Amygdala (tissue), 56 donors: ENCODE results near the gene CTAGE1.

ENCODE experiments used
- DNase-seq, 56 donors: peaks; one replicate each; lab custom pipeline; 2025; lab: John Stamatoyannopoulos, UW

CTAGE1 gene

GRCh38 chr18:22436136-22436535, 18.4 kb upstream of the CTAGE1 start:
- DNase-seq, result no peak

- DNase-seq, result no peak
Observed at GRCh38 chr18:22434973-22435608, 17.4 kb upstream of the CTAGE1 start.

GRCh38 chr18:22433956-22434355, 16.2 kb upstream of the CTAGE1 start:
- DNase-seq, result no peak

DNA sequence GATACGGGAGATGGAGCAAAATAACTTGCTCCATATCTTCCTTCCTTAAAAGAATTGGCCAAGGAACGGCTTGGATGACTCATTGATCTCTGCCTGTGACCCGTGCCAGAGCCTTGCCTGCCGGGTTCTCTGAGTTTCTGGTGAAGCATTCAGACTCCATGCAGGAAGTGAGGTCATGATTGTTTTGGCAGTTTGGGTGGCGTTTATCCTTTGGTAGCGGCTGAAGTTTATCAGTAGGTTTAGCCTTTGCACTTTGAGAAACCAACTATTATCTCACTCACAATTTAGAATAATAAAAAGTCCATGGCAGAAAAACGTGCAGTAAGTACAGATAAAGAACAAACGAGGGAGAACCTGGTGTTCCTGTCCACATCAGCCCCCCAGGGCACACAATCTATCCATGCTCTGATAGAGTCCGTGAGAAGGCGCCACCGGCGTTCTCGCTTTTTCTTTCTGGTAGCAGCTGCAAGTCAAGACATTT, 15.0 kb upstream of the CTAGE1 start:
- DNase-seq, result no peak

GRCh38 chr18:22429564-22429963, 11.8 kb upstream of the CTAGE1 start:
- no peak for DNase-seq

DNA sequence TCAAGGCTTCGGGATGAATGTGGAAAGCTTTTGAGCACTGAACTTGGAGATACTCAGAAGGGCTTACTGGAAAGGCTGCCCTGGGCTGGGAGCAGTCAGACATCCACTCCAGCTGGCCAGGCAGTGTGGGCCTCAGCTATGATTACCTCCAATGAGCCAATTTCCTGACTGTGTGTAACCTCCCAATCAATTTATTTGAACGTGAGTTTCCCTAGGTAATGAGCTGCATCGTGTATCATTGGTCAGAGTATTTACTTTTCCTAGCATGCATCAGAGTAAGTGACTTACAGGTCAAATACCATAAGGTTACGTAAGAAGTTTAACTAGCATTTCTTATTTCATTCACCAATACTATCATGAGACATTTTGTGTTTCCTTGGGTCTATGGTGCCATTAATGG, 11.0 kb upstream of the CTAGE1 start:
- no peak for DNase-seq

DNA sequence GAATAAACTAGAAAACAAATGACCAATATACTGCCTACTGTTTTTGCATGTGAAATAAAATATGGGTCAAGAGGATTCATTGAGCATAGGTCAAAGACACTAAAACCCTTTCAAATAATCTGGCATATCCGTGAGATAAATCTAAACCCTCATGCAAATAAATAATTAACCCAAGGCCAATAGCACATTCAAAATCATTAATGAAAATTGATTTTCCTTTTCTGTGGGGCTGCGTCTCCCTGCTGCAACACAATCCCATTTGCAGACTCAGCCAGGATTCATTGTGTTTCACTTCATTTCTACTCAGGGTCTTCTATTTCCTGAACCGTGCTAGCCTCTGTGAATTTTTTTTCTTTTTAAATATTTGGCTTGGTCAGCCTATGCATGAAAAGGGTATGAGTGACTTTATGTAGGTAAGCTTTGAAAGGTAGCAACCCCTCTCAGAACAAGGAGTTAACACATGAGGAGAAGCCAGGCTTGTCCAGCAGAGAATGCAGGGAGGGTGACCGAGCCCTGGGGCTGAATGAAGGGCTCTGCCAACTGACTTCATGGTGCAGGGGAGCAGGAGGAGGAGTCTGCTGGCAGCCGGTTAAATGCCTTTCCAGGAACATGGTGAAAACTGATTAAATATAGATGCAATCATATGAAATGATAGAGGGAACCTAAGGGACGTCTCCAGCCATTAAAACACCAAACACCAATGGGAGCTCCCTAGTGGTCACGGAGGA, 10.3 kb upstream of the CTAGE1 start:
- DNase-seq, result no peak

GRCh38 chr18:22424565-22424963, 6.8 kb upstream of the CTAGE1 start:
- DNase-seq, result no peak

DNA sequence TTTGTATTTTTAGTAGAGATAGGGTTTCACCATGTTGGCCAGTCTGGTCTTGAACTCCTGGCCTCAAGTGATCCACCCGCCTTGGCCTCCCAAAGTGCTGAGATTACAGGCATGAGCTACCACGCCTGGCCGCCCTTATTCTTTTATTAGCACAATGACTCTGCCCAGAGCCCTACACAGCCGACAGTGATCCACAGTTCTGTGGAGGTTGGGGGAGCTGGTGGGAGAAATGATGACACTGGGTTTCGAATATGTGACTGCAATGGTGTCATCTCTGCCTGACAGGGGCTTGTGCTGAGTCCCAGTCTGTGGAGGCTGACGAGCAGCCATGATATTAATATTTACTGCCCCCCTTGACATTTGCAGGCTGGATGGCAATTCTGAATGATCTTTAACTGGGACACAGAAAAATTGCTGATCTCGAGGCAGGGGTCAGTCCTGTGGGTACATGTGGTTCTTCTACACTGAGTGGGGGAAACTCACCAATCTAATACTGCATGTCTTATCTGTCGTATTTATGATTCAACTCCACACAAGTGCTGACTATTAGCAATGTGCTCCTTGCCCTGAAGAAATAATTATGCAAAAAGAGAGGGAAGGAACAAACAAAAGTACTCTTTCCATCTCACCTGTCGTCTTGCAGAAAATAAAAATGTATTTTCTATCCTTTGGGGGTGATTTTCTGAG, 6.3 kb upstream of the CTAGE1 start:
- no peak for DNase-seq

DNA sequence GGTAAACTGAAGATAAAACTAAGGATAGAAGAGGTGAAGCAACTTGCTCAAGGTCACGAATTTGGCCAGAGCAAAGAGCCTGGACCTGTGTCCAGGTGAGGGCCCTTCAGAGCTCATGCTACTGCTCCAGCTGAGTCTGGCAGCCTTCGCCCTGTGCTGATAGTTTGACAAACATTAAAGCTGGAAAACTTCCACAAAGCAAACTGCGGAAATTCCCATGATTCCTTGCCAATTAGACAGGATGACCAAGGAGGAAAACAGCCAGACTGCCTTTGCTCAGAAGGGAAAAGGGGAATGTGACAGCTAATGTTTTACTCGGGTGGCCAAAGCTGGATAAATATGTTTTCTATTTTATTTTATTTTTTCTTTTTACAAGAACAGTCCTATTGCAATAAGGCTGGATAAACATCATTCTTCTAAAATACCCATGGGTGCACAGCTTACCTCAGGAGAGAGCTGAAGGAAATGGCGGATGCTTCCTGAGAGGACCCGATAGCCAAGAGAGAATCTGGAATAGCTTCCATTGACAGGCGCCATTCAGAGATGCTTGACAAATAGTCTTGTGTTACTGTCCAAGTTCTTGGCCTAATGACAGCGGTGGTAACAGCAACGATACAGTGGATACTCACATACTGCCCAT, 5.3 kb upstream of the CTAGE1 start:
- no peak for DNase-seq

DNA sequence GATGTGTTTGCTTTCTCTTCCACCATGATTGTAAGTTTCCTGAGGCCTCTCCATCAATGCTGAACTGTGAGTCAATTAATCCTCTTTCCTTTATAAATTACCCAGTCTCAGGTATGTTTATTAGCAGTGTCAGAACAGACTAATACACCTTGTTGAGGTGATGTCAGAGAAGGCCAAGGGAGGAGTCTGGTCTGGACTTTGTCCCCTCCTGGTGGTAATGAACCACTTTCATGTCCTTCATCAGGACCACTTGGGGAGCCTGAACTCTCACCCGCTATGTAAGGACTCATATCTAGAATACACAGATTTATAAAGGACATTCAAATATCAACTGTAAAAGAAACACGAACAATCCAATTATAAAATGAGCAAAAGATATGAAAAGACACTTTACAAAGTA, 2.9 kb upstream of the CTAGE1 start:
- no peak for DNase-seq

DNA sequence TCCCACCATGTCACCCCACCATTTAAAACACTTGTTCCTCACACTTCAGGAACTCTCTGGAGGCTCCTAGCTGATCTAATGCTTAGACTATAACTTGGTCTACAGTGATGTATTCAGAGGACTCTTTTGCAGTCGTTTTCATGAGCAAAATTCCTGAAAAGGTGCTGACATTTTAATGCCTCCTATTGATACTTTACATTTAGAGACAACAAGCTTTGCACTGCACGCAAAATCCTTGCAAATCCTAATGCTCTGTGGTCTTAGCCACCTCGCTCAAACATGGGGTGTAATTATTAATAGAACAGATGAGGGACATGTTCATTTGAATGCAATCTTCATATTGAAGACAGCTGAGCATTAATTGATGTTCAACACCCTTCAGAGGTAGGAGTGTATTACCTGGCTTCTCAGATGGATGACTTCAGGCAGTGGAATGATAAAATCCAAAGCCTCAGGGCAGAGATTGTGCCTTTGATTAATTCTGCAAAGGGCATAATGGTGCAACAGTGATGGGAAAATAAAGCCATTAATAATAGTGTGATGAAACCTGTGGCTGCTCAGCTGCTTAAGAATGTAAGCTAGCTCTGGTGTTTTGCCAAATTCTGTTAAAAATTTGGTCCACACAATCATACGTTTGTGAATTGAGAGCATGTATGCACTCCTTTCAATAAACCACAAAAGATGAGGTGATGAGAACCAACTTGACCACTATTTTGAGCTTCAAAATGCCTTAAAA, 5.4 kb downstream of the CTAGE1 start:
- no peak for DNase-seq

DNA sequence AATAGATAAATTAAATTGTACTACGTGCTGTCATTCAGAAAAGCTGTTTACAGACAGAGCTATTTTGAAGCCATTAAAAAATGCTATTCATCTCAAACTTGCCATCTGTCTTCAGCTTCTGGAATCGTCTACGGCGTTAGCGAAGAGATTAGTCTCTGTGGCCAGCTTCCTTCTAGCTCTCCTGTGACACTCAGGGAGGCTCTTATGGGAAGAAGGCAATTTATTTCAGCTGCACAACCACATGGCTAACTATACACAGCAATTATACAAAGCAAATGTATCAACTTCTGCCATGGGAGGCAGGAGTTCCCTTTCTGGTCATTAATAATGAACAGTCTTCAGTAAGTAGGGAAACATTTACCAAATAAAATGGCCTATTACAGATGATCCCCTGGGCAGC, 6.3 kb downstream of the CTAGE1 start:
- no peak for DNase-seq

DNA sequence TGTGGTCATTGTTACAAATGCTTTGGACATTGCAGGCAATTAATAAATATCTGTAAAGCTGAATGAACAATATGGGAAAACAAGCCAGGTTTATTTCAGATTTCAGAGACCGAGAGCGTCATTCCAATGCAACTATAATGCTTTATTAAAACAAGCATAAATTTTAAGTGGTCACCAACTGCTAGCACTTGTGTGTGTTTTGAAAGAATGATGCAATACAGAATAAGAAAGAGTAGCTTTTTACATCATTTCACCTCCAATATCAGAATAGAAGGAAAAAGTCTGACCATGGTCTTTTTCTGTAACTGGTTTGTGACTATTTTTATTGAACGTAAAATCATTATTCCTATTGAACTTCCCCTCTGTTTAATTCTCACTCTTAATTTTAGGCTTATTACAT, 7.6 kb downstream of the CTAGE1 start:
- DNase-seq, result no peak

DNA sequence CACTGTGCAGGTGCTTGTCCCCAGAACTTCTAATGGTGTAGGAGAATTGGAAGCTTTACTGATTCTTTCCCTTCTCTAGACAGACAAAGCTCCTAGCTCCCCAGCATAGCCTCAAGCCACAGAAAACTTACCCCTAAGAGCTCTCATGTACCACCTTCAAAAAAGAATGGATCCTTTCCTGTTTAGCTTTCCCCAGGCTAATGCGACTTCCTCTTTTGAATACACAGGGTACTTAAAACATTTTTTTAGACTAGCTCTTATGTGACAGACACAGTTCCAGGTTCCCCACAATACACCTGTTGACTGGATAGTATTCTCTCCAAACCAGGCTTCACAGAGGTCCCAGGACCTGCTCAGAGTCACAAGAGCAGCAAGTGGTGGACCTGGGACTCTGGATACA, 8.3 kb downstream of the CTAGE1 start:
- DNase-seq, result no peak

- DNase-seq, result no peak
Observed at GRCh38 chr18:22408059-22408458, 9.7 kb downstream of the CTAGE1 start.

- no peak for DNase-seq
Observed at GRCh38 chr18:22405142-22405541, 12.6 kb downstream of the CTAGE1 start.

GRCh38 chr18:22403950-22404349, 13.8 kb downstream of the CTAGE1 start:
- no peak for DNase-seq

- DNase-seq, result no peak
Observed at GRCh38 chr18:22399949-22400348, 17.8 kb downstream of the CTAGE1 start.

GRCh38 chr18:22398464-22398863, 19.3 kb downstream of the CTAGE1 start:
- no peak for DNase-seq

DNA sequence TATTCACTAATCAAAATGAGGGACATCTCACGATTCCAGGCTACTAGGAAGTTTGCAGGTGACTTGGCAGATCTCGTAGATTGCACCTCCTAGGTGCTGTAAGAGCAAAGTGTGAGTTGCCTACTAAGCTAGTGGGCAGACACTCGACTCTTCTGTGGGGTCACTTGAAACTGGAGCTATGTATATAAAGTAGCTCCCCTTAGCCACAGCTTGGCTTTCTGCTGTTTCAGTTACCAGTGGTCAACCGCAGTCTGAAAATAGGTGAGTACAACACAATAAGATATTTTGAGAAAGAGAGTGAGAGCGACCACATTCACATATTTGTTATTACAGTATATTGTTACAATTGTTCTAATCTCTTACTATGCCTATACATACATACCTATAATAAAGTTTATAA, 23.3 kb downstream of the CTAGE1 start:
- DNase-seq, result no peak
